PC-9 (cell line): ENCODE data around the gene OLFM4.

ENCODE experiments used
- CTCF ChIP-seq: fragments of 200-600 bp; sonication (generic); conservative IDR thresholded peaks from 2 replicates; pipeline ENCODE4 v1.6.1; 2017; ENCODE audit warnings: mixed run types, antibody characterized with exemption, mild to moderate bottlenecking, moderate library complexity
- EZH2 ChIP-seq: fragments of 200-600 bp; sonication (generic); IDR thresholded peaks from 2 replicates; pipeline ENCODE4 v1.8.0; 2017; ENCODE audit warnings: antibody characterized with exemption, low read depth

- TF ChIP-seq CTCF: no peak
- no peak for TF ChIP-seq EZH2
Measured at GRCh38 chr13:52992110-52992509, 36.5 kb upstream of the OLFM4 start.
